Lung (tissue), 16 donors: ENCODE measurements around the gene CPSF3. TPM values are rescaled to one million over a fixed set of nuclear protein-coding genes. Genes with fewer than 3 reads are reported as not detected.
A peak's percentile ranks its signal among the peaks of the same experiment; 100 is the strongest.

Source experiments
- ATAC-seq: fragments of 200-7000 bp; cut with Tn5 transposase; one replicate; pipeline ENCODE4 v1.9.1; 2020; ENCODE audit warnings: moderate number of reproducible peaks; ENCODE audit not compliant: insufficient read depth, low FRiP score
- DNase-seq, 3 donors: peaks; one replicate each; pipeline ENCODE4 v3.0.0-alpha.2; 2013 to 2017
- H3K27ac ChIP-seq, 2 donors: one replicate each; pipeline ENCODE4 v1.5.1; 2013; ENCODE audit warnings: mild to moderate bottlenecking in 2 of 2, moderate library complexity in 2 of 2, control low read depth in 1 of 2, inconsistent platforms in 1 of 2, low read depth in 1 of 2, low read length in 1 of 2
- H3K27me3 ChIP-seq, 3 donors: one replicate each; pipeline ENCODE4 v1.5.1; 2013; ENCODE audit warnings: low read length in 2 of 3; ENCODE audit not compliant: control insufficient read depth in 3 of 3, insufficient read depth in 3 of 3
- H3K36me3 ChIP-seq, 4 donors: one replicate each; pipeline ENCODE4 v1.5.1; 2013; ENCODE audit warnings: low read length in 4 of 4, mild to moderate bottlenecking in 1 of 4, moderate library complexity in 1 of 4; ENCODE audit not compliant: control insufficient read depth in 4 of 4, insufficient read depth in 4 of 4
- H3K4me1 ChIP-seq, 5 donors: one replicate each; pipeline ENCODE4 v1.5.1; 2013; ENCODE audit warnings: low read length in 5 of 5, mild to moderate bottlenecking in 2 of 5, moderate library complexity in 1 of 5; ENCODE audit not compliant: control insufficient read depth in 5 of 5, insufficient read depth in 5 of 5
- H3K4me3 ChIP-seq: one replicate; pipeline ENCODE4 v1.5.1; 2013; ENCODE audit warnings: mild to moderate bottlenecking, control low read depth, moderate library complexity
- H3K9ac ChIP-seq, 2 donors: one replicate each; pipeline ENCODE4 v1.5.1; 2013; ENCODE audit warnings: low read length in 2 of 2, control low read depth in 1 of 2; ENCODE audit not compliant: insufficient read depth in 1 of 2
- H3K9me3 ChIP-seq, 4 donors: one replicate each; pipeline ENCODE4 v1.5.1; 2013; ENCODE audit warnings: low read length in 3 of 4, mild to moderate bottlenecking in 1 of 4, moderate library complexity in 1 of 4; ENCODE audit not compliant: control insufficient read depth in 4 of 4, insufficient read depth in 3 of 4
- WGBS, 2 donors: extraction: QIAGEN DNeasy Blood & Tissue Kit; methylation state at CpG; one replicate each; pipeline ENCODE4 v1.1.7; 2013; 5-methylcytosine and 5-hydroxymethylcytosine counted together
- long read RNA-seq, 5 donors: transcript quantifications; one replicate each; lab custom pipeline, GENCODE V29; 2026
- polyA plus RNA-seq, 2 donors: library from polyadenylated mRNA; stranded (reverse); fragments of 200-250 nt; gene quantifications; one replicate each; pipeline ENCODE4 v1.2.1, GENCODE V29; 2013
- total RNA-seq, 2 donors: library from RNA; depleted of rRNA in 1 of 2; stranded (reverse); fragments of >200 nt in 1 of 2; gene quantifications; one replicate each; pipeline ENCODE4 v1.2.1, GENCODE V29; 2014 to 2021
- TF ChIP-seq, protein P1 (sequence below): IDR thresholded peaks from 2 replicates; pipeline ENCODE4 v1.5.1; 2012; ENCODE audit warnings: mild to moderate bottlenecking; ENCODE audit errors: control extremely low read depth, extremely low read depth
- donor health status: control.
- donor health status: control.
- donor health status: Bipolar disorder and iron deficiency.
- donor health status: healthy.
- donor health status: DM: yes; HTN: yes; CAD: no.

The CPSF3 gene
- total RNA-seq (10 to 100 TPM; 23.7 to 25.9 TPM), polyA plus RNA-seq (10 to 100 TPM; 15.6 to 17.8 TPM)
- long read RNA-seq, donor 1, transcript CPSF3-201 (18 exons, 2,345 nt) = major isoform, 6 of 6 reads
- long read RNA-seq, donor 1, partial matches to known transcripts = 0 of 6 reads
- long read RNA-seq, donor 1, other reads (novel, unspliced or antisense) = 0 of 6 reads
- long read RNA-seq, donor 2, partial matches to known transcripts = 5 of 8 reads
- long read RNA-seq, donor 2, other reads (novel, unspliced or antisense) = 0 of 8 reads
- long read RNA-seq, donor 3, partial matches to known transcripts = 0 of 3 reads
- long read RNA-seq, donor 3, other reads (novel, unspliced or antisense) = 0 of 3 reads
- long read RNA-seq, donor 4, partial matches to known transcripts = 0 of 1 reads
- long read RNA-seq, donor 4, other reads (novel, unspliced or antisense) = 0 of 1 reads
- long read RNA-seq, donor 5, transcript CPSF3-201 (18 exons, 2,345 nt) = major isoform, 7 of 12 reads
- long read RNA-seq, donor 5, partial matches to known transcripts = 5 of 12 reads
- long read RNA-seq, donor 5, other reads (novel, unspliced or antisense) = 0 of 12 reads

DNA sequence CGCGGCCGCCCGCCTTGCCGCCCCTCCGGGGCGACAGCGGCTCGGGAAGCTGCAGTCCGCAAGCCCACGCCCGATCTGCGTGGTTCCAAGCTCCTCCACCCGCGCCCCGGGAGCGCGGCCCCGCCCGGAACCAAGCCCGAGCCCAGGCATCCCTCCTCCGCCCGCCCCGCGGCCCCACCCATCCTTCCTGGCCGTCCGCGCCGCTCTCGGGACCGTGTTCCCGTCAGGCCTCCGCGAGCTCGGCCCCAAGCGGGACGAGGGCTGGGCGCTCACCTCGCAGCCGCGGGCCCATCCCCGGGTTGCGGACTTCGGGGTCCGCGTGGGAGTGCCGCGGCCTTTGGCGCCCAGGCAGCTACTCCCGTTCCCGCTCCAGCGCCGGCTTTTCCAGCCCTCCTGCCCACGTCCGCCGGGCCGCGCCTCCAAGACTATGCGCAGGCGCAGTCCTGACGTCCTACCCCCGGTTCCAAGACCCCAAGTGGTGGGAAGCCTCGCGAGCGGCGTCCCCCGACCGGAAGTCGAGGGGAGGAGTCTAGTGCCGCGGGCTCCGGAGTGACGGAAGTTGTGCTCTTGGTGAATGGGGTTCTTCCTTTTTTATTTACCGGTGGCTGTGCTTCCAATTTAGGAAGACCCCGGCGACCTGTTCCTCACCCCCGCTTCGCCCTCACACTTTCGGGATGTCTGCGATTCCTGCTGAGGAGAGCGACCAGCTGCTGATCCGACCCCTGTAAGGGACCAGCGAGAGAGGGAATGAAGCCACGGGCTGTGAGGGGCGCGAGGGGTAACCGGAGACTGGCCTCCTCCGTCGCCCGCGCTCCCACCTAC is at the start of gene CPSF3, which contains the start of gene ITGB1BP1:
TSS of gene CPSF3 (plus strand) at position 555 of the 822 bp plus-strand sequence. CDS start at position 675, 120 bp downstream.
TSS of gene ITGB1BP1 (minus strand) at position 429 of the 822 bp plus-strand sequence. CDS start 4,831 bp downstream, outside the sequence.
- Histone ChIP-seq H3K27me3 (no peaks in the 10 kb centered on the region), H3K4me3 (peak within 1 kb of the TSS; percentile 90), H3K4me1 (peaks cover 2 to 26% (median 8%) of the 10 kb centered on the region in 5 donors), H3K9ac (peak within 1 kb of the TSS; percentile 82 to 92), H3K27ac (peak within 1 kb of the TSS; percentile 84 to 97), H3K9me3 (no peaks in the 10 kb centered on the region), H3K36me3 (peaks cover 0 to 6% (median 0%) of the 10 kb centered on the region in 4 donors)
- ATAC-seq = peak; percentile 93
- WGBS, 2 donors = 0% methylated on average over 81 to 91 of the region's 91 CpGs
- TF ChIP-seq, protein P1, sequence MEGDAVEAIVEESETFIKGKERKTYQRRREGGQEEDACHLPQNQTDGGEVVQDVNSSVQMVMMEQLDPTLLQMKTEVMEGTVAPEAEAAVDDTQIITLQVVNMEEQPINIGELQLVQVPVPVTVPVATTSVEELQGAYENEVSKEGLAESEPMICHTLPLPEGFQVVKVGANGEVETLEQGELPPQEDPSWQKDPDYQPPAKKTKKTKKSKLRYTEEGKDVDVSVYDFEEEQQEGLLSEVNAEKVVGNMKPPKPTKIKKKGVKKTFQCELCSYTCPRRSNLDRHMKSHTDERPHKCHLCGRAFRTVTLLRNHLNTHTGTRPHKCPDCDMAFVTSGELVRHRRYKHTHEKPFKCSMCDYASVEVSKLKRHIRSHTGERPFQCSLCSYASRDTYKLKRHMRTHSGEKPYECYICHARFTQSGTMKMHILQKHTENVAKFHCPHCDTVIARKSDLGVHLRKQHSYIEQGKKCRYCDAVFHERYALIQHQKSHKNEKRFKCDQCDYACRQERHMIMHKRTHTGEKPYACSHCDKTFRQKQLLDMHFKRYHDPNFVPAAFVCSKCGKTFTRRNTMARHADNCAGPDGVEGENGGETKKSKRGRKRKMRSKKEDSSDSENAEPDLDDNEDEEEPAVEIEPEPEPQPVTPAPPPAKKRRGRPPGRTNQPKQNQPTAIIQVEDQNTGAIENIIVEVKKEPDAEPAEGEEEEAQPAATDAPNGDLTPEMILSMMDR = no peak
- peak; percentile 99 for DNase-seq

GRCh38 chr2:9374071-9374730 is 49.3 kb upstream of the CPSF3 start:
- no peaks in the 10 kb centered on the region for H3K9me3 ChIP-seq
- H3K9ac ChIP-seq = no peak overlapping the region
- WGBS, 2 donors = 97 to 98% methylated on average over 18 of the region's 18 CpGs
- no peak overlapping the region for H3K27ac ChIP-seq
- H3K4me1 ChIP-seq = peaks cover 0 to 19% (median 0%) of the 10 kb centered on the region in 5 donors
- DNase-seq = no peak
- no peaks in the 10 kb centered on the region for H3K27me3 ChIP-seq
- H3K36me3 ChIP-seq = peaks cover 0 to 22% (median 5%) of the 10 kb centered on the region in 4 donors
- H3K4me3 ChIP-seq = no peak overlapping the region
- TF ChIP-seq, protein P1 = no peak
- ATAC-seq = no peak

DNA sequence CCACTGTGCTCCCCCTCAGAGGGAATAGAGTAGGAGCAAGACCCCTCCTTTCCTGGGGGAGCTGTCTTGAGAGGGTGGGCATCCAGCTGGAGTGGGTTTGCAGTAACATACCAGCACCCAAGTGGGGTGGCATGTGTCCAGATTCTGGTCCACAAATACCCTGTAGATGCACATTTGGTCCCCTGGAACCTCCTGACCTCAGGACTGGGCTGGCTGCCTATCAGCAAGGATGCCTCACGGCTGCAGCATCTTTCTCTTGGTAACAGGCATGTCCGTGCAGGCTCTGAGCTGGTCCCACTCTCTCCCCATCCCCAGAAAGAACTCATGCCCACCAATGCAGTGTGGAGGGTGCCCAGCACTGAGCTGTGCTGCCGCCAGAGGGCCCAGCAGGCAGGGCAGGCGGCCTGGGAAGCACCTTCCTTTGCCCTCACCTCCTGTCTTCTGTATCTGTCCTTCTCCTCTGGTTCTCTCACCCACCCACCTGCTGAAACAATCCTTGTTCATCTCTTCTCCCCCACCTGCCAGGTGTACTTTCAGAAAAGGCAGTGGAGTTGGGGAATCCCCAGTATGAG is 47.5 kb upstream of the CPSF3 start:
- Histone ChIP-seq H3K36me3 (peaks cover 0 to 24% (median 3%) of the 10 kb centered on the region in 4 donors), H3K27ac (no peak overlapping the region)
- DNase-seq = no peak

More for the DNA sequence above, 47.5 kb upstream of the CPSF3 start:
- no peak for ATAC-seq
- WGBS, 2 donors = 80 to 92% methylated on average over 4 of the region's 4 CpGs
- Histone ChIP-seq H3K4me1 (peaks cover 0 to 24% (median 0%) of the 10 kb centered on the region in 5 donors), H3K4me3 (no peak overlapping the region), H3K9me3 (no peaks in the 10 kb centered on the region), H3K9ac (no peak overlapping the region), H3K27me3 (no peaks in the 10 kb centered on the region)
- TF ChIP-seq, protein P1 = no peak
